A549 (cell line): Measurements from ENCODE around the gene TLR3. TPM values are rescaled to one million over a fixed set of nuclear protein-coding genes. Genes with fewer than 3 reads are reported as not detected.

Source experiments
- ATAC-seq, 2 experiments: fragments of 200-7000 bp in 1 of 2; fragments of >200 bp in 1 of 2; cut with Nextera tagmentation in 1 of 2; cut with Tn5 transposase in 1 of 2; 3 replicates each; pipeline versions ENCODE4 v1.8.0 to v1.9.1; 2018 to 2020; ENCODE audit warnings: mild to moderate bottlenecking in 1 of 2, moderate library complexity in 1 of 2
- CTCF ChIA-PET: fragments of 300-600 bp; sonication (Branson Sonifier 250); formaldehyde crosslinking; extraction: SDS; loops from one replicate; lab custom pipeline; 2021; ENCODE audit warnings: antibody characterized with exemption, inconsistent platforms; lab: Yijun Ruan, JAX
- POLR2A ChIA-PET: fragments of 350-600 bp; formaldehyde crosslinking; extraction: SDS; loops from one replicate; lab custom pipeline; 2021; ENCODE audit warnings: antibody characterized with exemption, inconsistent platforms; lab: Yijun Ruan, JAX
- DNase-seq, 2 experiments: peaks; one replicate each; pipeline versions ENCODE4 v3.0.0 to v3.0.0-alpha.2; 2011 to 2016; ENCODE audit warnings: low read depth in 1 of 2, low spot score in 1 of 2
- FAIRE-seq: peaks from 2 replicates; lab custom pipeline; 2011; peaks lifted over from hg19 to GRCh38; lab: Jason Lieb, UNC
- H3K27ac ChIP-seq, 2 experiments: fragments of >200 bp; sonication (Bioruptor Twin); formaldehyde crosslinking; 3 replicates each; pipeline ENCODE4 v1.5.1; 2016 to 2017
- H3K4me1 ChIP-seq: fragments of >200 bp; sonication (Bioruptor Twin); formaldehyde crosslinking; 3 replicates; pipeline ENCODE4 v1.6.1; 2016
- H3K4me2 ChIP-seq: fragments of >200 bp; sonication (Bioruptor Twin); formaldehyde crosslinking; 3 replicates; pipeline ENCODE4 v1.6.1; 2016
- H3K4me3 ChIP-seq: fragments of >200 bp; sonication (Bioruptor Twin); formaldehyde crosslinking; 3 replicates; pipeline ENCODE4 v1.5.1; 2016
- H3K9me3 ChIP-seq: fragments of >200 bp; sonication (Bioruptor Twin); formaldehyde crosslinking; 3 replicates; pipeline ENCODE4 v1.6.1; 2016
- BCL3 ChIP-seq: fragments of >200 bp; sonication (Bioruptor Twin); formaldehyde crosslinking; IDR thresholded peaks from 3 replicates; pipeline ENCODE4 v1.6.1; 2016
- CBX2 ChIP-seq: fragments of 200-600 bp; sonication (generic); IDR thresholded peaks from 2 replicates; pipeline ENCODE4 v1.6.1; 2016; ENCODE audit warnings: low read depth, mild to moderate bottlenecking, borderline replicate concordance
- CBX8 ChIP-seq: fragments of 200-600 bp; sonication (generic); IDR thresholded peaks from 2 replicates; pipeline ENCODE4 v1.6.1; 2016
- CHD2 ChIP-seq: fragments of 150-350 bp; IDR thresholded peaks from 2 replicates; pipeline ENCODE4 v1.6.1; 2014; ENCODE audit warnings: low read length; ENCODE audit not compliant: partially characterized antibody
- CHD4 ChIP-seq: fragments of 200-600 bp; sonication (generic); IDR thresholded peaks from 2 replicates; pipeline ENCODE4 v1.6.1; 2016; ENCODE audit warnings: antibody characterized with exemption, mild to moderate bottlenecking, borderline replicate concordance
- CTCF ChIP-seq: fragments of >200 bp; sonication (Bioruptor Twin); formaldehyde crosslinking; IDR thresholded peaks from 3 replicates; pipeline ENCODE4 v1.5.1; 2016
- E2F6 ChIP-seq: IDR thresholded peaks from 2 replicates; pipeline ENCODE4 v1.6.1; 2012; ENCODE audit warnings: low read depth, borderline replicate concordance
- EHMT2 ChIP-seq: fragments of 200-600 bp; sonication (generic); IDR thresholded peaks from 2 replicates; pipeline ENCODE4 v1.6.1; 2016; ENCODE audit warnings: antibody characterized with exemption, low read depth, mild to moderate bottlenecking, moderate library complexity
- EP300 ChIP-seq, 2 experiments: fragments of >200 bp; sonication (Bioruptor Twin); formaldehyde crosslinking; IDR thresholded peaks; 2 replicates in 1 of 2; 3 replicates in 1 of 2; pipeline ENCODE4 v1.6.1; 2016 to 2017
- ESRRA ChIP-seq: fragments of 150-350 bp; IDR thresholded peaks from 2 replicates; pipeline ENCODE4 v1.6.1; 2014; ENCODE audit warnings: mild to moderate bottlenecking, low read length, borderline replicate concordance
- FOSB ChIP-seq: fragments of 250-450 bp; sonication (Bioruptor Pico); IDR thresholded peaks from 2 replicates; pipeline ENCODE4 v1.5.0; 2020; ENCODE audit warnings: mild to moderate bottlenecking, moderate library complexity
- FOSL2 ChIP-seq, 2 experiments: fragments of 450-650 bp in 1 of 2; fragments of >200 bp in 1 of 2; sonication (Bioruptor Twin) in 1 of 2; formaldehyde crosslinking; IDR thresholded peaks; 2 replicates each; pipeline versions ENCODE4 v1.5.0 to v1.6.1; 2016 to 2020; ENCODE audit warnings: mild to moderate bottlenecking in 1 of 2, moderate library complexity in 1 of 2
- HES2 ChIP-seq: fragments of >200 bp; sonication (Bioruptor Twin); formaldehyde crosslinking; IDR thresholded peaks from 2 replicates; pipeline ENCODE4 v1.6.1; 2016
- HEYL ChIP-seq: fragments of 250-450 bp; sonication (Bioruptor Pico); IDR thresholded peaks from 2 replicates; pipeline ENCODE4 v1.8.0; 2021; ENCODE audit warnings: mild to moderate bottlenecking, moderate library complexity
- MAFK ChIP-seq: fragments of 450-650 bp; IDR thresholded peaks from 2 replicates; pipeline ENCODE4 v1.6.1; 2014; ENCODE audit not compliant: partially characterized antibody
- MAX ChIP-seq: IDR thresholded peaks from 2 replicates; pipeline ENCODE4 v1.6.1; 2012
- MAZ ChIP-seq: fragments of 150-350 bp; IDR thresholded peaks from 2 replicates; pipeline ENCODE4 v1.6.1; 2014; ENCODE audit warnings: antibody characterized with exemption, low read depth, low read length, borderline replicate concordance
- MYC ChIP-seq: IDR thresholded peaks from 2 replicates; pipeline ENCODE4 v1.6.1; 2012; ENCODE audit warnings: mild to moderate bottlenecking, inconsistent platforms, low read length, improper control_type of control experiment, borderline replicate concordance
- NPAS2 ChIP-seq: fragments of 250-450 bp; sonication (Bioruptor Pico); IDR thresholded peaks from 2 replicates; pipeline ENCODE4 v1.8.0; 2022; ENCODE audit warnings: mild to moderate bottlenecking, moderate library complexity, borderline replicate concordance
- RAD21 ChIP-seq, 2 experiments: fragments of >200 bp in 1 of 2; sonication (Bioruptor Twin) in 1 of 2; formaldehyde crosslinking in 1 of 2; IDR thresholded peaks in 1 of 2; conservative IDR thresholded peaks in 1 of 2; 2 replicates in 1 of 2; 3 replicates in 1 of 2; pipeline ENCODE4 v1.6.1; 2012 to 2018; ENCODE audit warnings: inconsistent platforms in 1 of 2
- RARB ChIP-seq: fragments of 250-450 bp; sonication (Bioruptor Pico); IDR thresholded peaks from 2 replicates; pipeline ENCODE4 v1.8.0; 2021; ENCODE audit warnings: mild to moderate bottlenecking, moderate library complexity
- REST ChIP-seq: fragments of 200-600 bp; sonication (generic); IDR thresholded peaks from 2 replicates; pipeline ENCODE4 v1.6.1; 2016; ENCODE audit warnings: antibody characterized with exemption, mild to moderate bottlenecking, moderate library complexity
- RFX5 ChIP-seq: fragments of 450-650 bp; IDR thresholded peaks from 2 replicates; pipeline ENCODE4 v1.7.1; 2014; ENCODE audit warnings: antibody characterized with exemption, mild to moderate bottlenecking, moderate library complexity
- RNF2 ChIP-seq: fragments of 200-600 bp; sonication (generic); IDR thresholded peaks from 2 replicates; pipeline ENCODE4 v1.6.1; 2016; ENCODE audit warnings: low read depth, mild to moderate bottlenecking, antibody characterized with exemption, moderate library complexity, borderline replicate concordance
- SMC3 ChIP-seq: fragments of >200 bp; sonication (Bioruptor Twin); formaldehyde crosslinking; IDR thresholded peaks from 3 replicates; pipeline ENCODE4 v1.6.1; 2018; ENCODE audit warnings: inconsistent platforms
- SREBF2 ChIP-seq: fragments of 450-650 bp; IDR thresholded peaks from 2 replicates; pipeline ENCODE4 v1.6.1; 2014; ENCODE audit warnings: mild to moderate bottlenecking, moderate library complexity
- TFCP2L1 ChIP-seq: fragments of 250-450 bp; sonication (Bioruptor Pico); IDR thresholded peaks from 2 replicates; pipeline ENCODE4 v1.5.0; 2021; ENCODE audit warnings: mild to moderate bottlenecking
- TP53 ChIP-seq: fragments of 250-450 bp; sonication (Bioruptor Pico); IDR thresholded peaks from 2 replicates; pipeline ENCODE4 v1.5.0; 2021; ENCODE audit warnings: mild to moderate bottlenecking, moderate library complexity
- USF2 ChIP-seq: fragments of 450-650 bp; IDR thresholded peaks from 2 replicates; pipeline ENCODE4 v1.6.1; 2014; ENCODE audit warnings: antibody characterized with exemption
- ZC3H11A ChIP-seq: fragments of 450-650 bp; IDR thresholded peaks from 2 replicates; pipeline ENCODE4 v1.6.1; 2014; ENCODE audit warnings: antibody characterized with exemption, mild to moderate bottlenecking
- ZFP36 ChIP-seq: fragments of 450-650 bp; IDR thresholded peaks from 2 replicates; pipeline ENCODE4 v1.6.1; 2014; ENCODE audit warnings: borderline replicate concordance; ENCODE audit not compliant: partially characterized antibody
- WGBS: methylation state at CpG from one replicate; pipeline ENCODE4 v1.1.6; 2017; ENCODE audit errors: missing lambda C conversion rate; 5-methylcytosine and 5-hydroxymethylcytosine counted together
- polyA plus RNA-seq, 4 experiments: library from polyadenylated mRNA; depleted of rRNA in 3 of 4; stranded (reverse); fragments of >200 nt; fragmentation: RNase III in 1 of 4; extraction: RNeasy Plus Mini Kit Qiagen cat#74134 plus additional on column Dnase treatment in 1 of 4; gene quantifications; 2 replicates in 3 of 4; 3 replicates in 1 of 4; pipeline ENCODE4 v1.2.3, GENCODE V29; 2011 to 2017

The TLR3 gene
- polyA plus RNA-seq, 2 of the 4 experiments (the other 2 are of a cell fraction), result 0.09 to 0.81 TPM

- no peak for ATAC-seq
- ChIA-PET POLR2A (no interaction called here), CTCF (interaction anchor here (0.9 to 1.4 kb wide), 3 partner anchors 11 to 106 kb away, joined by 3 to 6 read pairs (median 5); no protein-coding TSS in a partner anchor)
- peak in 1 of 2 experiments; percentile 17 for DNase-seq
- WGBS, result 0% methylated on average over 1 of the region's 1 CpG
- H3K27ac ChIP-seq, result no peak overlapping the region
- no peaks in the 10 kb centered on the region for H3K4me1 ChIP-seq
- no peak for FAIRE-seq
- H3K4me2 ChIP-seq, result no peak overlapping the region
- no peak overlapping the region for H3K4me3 ChIP-seq
- TF ChIP-seq HEYL (CRISPR knock-in tag) (no peak), EHMT2 (no peak), MAZ (no peak), E2F6 (no peak), RAD21 (conservative IDR thresholded peaks at IDR 0.05 in 1 of 2, IDR thresholded peaks at IDR 0.05 in 1 of 2) (no peak), CBX2 (no peak), FOSL2 (IDR thresholded peaks at IDR 0.05) (no peak), FOSL2 (CRISPR knock-in tag; IDR thresholded peaks at IDR 0.05) (no peak), SREBF2 (no peak), BCL3 (no peak), TFCP2L1 (CRISPR knock-in tag) (no peak), REST (no peak), FOSB (CRISPR knock-in tag) (no peak), CHD2 (no peak), TP53 (no peak), CHD4 (no peak), NPAS2 (CRISPR knock-in tag) (no peak), MAX (no peak), MYC (no peak), EP300 (IDR thresholded peaks at IDR 0.05) (no peak)
- TF ChIP-seq, all 56 proteins: peak for 0
- no peaks in the 10 kb centered on the region; the same call in 2 of the 3 replicates for H3K9me3 ChIP-seq
Measured at GRCh38 chr4:186032259-186032658, 36.7 kb upstream of the TLR3 start.

GRCh38 chr4:186033027-186033426 lies 35.9 kb upstream of the TLR3 start:
- ChIA-PET CTCF (no interaction called here), POLR2A (no interaction called here)
- Histone ChIP-seq H3K9me3 (no peaks in the 10 kb centered on the region; the same call in 2 of the 3 replicates), H3K4me2 (no peak overlapping the region), H3K4me1 (no peaks in the 10 kb centered on the region), H3K4me3 (no peak overlapping the region), H3K27ac (no peak overlapping the region)
- WGBS, result 48% methylated on average over 3 of the region's 3 CpGs
- DNase-seq (no peak), ATAC-seq (no peak), FAIRE-seq (no peak)
- no peak for TF ChIP-seq RNF2
- TF ChIP-seq USF2, result no peak
- no peak for TF ChIP-seq ESRRA
- no peak for TF ChIP-seq HES2
- no peak for TF ChIP-seq SMC3
- TF ChIP-seq CTCF, result no peak
- TF ChIP-seq CBX2, result no peak
- no peak for TF ChIP-seq MAFK
- TF ChIP-seq NPAS2 (CRISPR knock-in tag), result no peak
- TF ChIP-seq ZC3H11A, result no peak
- no peak for TF ChIP-seq RFX5
- no peak for TF ChIP-seq ZFP36
- no peak for TF ChIP-seq RARB
- no peak for TF ChIP-seq CBX8
